ENCODE results near the gene HLA-DPB1.
A peak's percentile ranks its signal among the peaks of the same experiment; 100 is the strongest.
"Not testable (repeated sequence)": the region's sequence is repeated elsewhere in the genome, so short reads cannot be mapped to it uniquely, and the experiment has no call there.

The HLA-DPB1 gene

GRCh38 chr6:33071569-33071968 lies 4.2 kb upstream of the HLA-DPB1 start:
- no peak for DNase-seq (ENCODE audit: low read depth in 2 of 2)

- no peak for DNase-seq (ENCODE audit: low read depth in 2 of 2)
Observed at GRCh38 chr6:33072508-33073100, 3.2 kb upstream of the HLA-DPB1 start.

GRCh38 chr6:33073431-33073871 lies 2.3 kb upstream of the HLA-DPB1 start, which contains the start of gene HLA-DPA1:
Gene HLA-DPA1, minus strand, starts transcription at chr6:33073649.
- DNase-seq (ENCODE audit: low read depth in 2 of 2) = peak; percentile 11 to 14

- DNase-seq (ENCODE audit: low read depth in 2 of 2) = no peak
Observed at GRCh38 chr6:33075208-33075567, 602 bp upstream of the HLA-DPB1 start.

- DNase-seq (ENCODE audit: low read depth in 2 of 2) = no peak
Observed at GRCh38 chr6:33076406-33076934, 680 bp downstream of the HLA-DPB1 start.

- no peak for DNase-seq (ENCODE audit: low read depth in 2 of 2)
Observed at GRCh38 chr6:33077908-33078307, 2.1 kb downstream of the HLA-DPB1 start.

- no peak for DNase-seq (ENCODE audit: low read depth in 2 of 2)
Observed at GRCh38 chr6:33078442-33078841, 2.7 kb downstream of the HLA-DPB1 start.

GRCh38 chr6:33078919-33079521 lies 3.2 kb downstream of the HLA-DPB1 start:
- DNase-seq (ENCODE audit: low read depth in 2 of 2) = no peak

GRCh38 chr6:33079580-33079979 lies 3.8 kb downstream of the HLA-DPB1 start:
- DNase-seq (ENCODE audit: low read depth in 2 of 2) = no peak

- no peak for DNase-seq (ENCODE audit: low read depth in 2 of 2)
Observed at GRCh38 chr6:33080127-33081089, 4.6 kb downstream of the HLA-DPB1 start.

- no peak for DNase-seq (ENCODE audit: low read depth in 2 of 2)
Observed at GRCh38 chr6:33081098-33081824, 5.5 kb downstream of the HLA-DPB1 start.

GRCh38 chr6:33082702-33083101 lies 6.9 kb downstream of the HLA-DPB1 start:
- no peak for DNase-seq (ENCODE audit: low read depth in 2 of 2)

GRCh38 chr6:33085627-33086026 lies 9.8 kb downstream of the HLA-DPB1 start:
- DNase-seq (ENCODE audit: low read depth in 2 of 2) = no peak

- DNase-seq (ENCODE audit: low read depth in 2 of 2) = no peak
Observed at GRCh38 chr6:33088258-33088930, 12.6 kb downstream of the HLA-DPB1 start.

- DNase-seq (ENCODE audit: low read depth in 2 of 2) = no peak
Observed at GRCh38 chr6:33088931-33089620, 13.3 kb downstream of the HLA-DPB1 start.

GRCh38 chr6:33091957-33092356 lies 16.2 kb downstream of the HLA-DPB1 start:
- peak; percentile 21 to 28 for DNase-seq (ENCODE audit: low read depth in 2 of 2)

- no peak for DNase-seq (ENCODE audit: low read depth in 2 of 2)
Observed at GRCh38 chr6:33092385-33092784, 16.6 kb downstream of the HLA-DPB1 start.

- no peak for DNase-seq (ENCODE audit: low read depth in 2 of 2)
Observed at GRCh38 chr6:33093855-33094254, 18.1 kb downstream of the HLA-DPB1 start.

GRCh38 chr6:33095681-33096080 lies 19.9 kb downstream of the HLA-DPB1 start:
- no peak for DNase-seq (ENCODE audit: low read depth in 2 of 2)

- DNase-seq (ENCODE audit: low read depth in 2 of 2) = not testable (repeated sequence)
Observed at GRCh38 chr6:33101121-33101737, 25.4 kb downstream of the HLA-DPB1 start.

Data from activated CD8-positive, alpha-beta memory T cell treated with anti-CD3 and anti-CD28 coated beads for 4 hours (primary cell).